Measurements from ENCODE around the gene FGA.
A peak's percentile ranks its signal among the peaks of the same experiment; 100 is the strongest.

FGA gene

GRCh38 chr4:154590329-154591006 lies at the start of gene FGA:
Gene FGA (minus strand): TSS chr4:154590742. CDS start chr4:154590687, 55 bp downstream.
- DNase-seq (ENCODE audit: low read depth in 2 of 2) = no peak

DNA sequence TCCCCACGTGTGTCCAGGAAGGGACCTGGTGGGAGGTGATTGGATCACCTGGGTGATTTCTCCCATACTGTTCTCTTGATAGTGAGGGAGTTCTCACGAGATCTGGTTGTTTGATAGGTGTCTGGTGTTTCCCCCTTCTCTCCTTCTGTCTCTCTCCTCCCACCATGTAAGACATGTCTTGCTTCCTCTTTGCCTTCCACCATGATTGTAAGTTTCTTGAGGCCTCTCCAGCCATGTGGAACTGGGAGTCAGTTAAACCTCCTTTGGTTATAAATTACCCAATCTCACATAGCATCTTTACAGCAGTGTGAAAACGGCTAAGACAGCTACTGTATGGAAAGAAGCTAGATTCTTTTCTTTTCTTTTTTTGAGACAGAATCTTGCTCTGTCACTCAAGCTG lies 43.5 kb upstream of the FGA start:
- no peak for DNase-seq (ENCODE audit: low read depth in 2 of 2)

GRCh38 chr4:154631828-154632227 lies 41.3 kb upstream of the FGA start:
- no peak for DNase-seq (ENCODE audit: low read depth in 2 of 2)

GRCh38 chr4:154630324-154630723 lies 39.8 kb upstream of the FGA start:
- no peak for DNase-seq (ENCODE audit: low read depth in 2 of 2)

DNA sequence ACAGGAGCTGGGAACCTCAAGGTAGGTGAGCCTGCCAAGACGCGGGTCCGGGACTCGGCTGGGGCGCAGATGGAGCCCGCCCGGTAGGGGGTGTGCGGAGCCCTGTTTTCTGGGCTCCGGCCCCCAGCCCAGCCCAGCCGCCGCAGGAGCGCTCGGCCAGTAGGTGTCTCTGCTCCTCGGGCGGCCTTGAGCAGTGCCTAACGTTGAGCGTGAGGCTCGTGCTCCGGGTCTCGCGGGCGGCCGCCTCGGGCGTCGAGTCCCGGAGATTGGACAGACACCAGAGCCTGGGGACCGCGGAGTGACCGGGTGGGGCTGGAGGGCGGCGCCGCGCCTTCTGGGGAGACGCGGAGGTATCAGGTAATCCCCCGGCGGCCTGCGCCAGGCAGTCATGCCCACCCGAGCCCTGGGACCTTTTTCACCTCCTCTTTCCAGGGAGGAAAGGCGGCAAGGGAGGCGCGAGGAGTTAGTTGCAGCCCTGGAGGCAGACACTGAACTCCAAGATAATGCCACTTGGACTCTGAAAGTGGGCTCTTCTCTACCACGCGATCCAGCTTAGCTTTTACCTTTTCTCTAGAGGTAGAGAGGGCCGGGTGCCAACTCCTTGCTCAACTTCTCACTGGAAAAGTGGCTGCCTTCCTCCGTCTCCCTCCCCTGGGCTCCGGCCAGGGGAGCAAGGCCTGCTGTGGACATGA lies 36.4 kb upstream of the FGA start:
- DNase-seq (ENCODE audit: low read depth in 2 of 2) = peak; percentile 30 to 44

GRCh38 chr4:154625971-154626370 lies 35.4 kb upstream of the FGA start:
- DNase-seq (ENCODE audit: low read depth in 2 of 2) = no peak

DNA sequence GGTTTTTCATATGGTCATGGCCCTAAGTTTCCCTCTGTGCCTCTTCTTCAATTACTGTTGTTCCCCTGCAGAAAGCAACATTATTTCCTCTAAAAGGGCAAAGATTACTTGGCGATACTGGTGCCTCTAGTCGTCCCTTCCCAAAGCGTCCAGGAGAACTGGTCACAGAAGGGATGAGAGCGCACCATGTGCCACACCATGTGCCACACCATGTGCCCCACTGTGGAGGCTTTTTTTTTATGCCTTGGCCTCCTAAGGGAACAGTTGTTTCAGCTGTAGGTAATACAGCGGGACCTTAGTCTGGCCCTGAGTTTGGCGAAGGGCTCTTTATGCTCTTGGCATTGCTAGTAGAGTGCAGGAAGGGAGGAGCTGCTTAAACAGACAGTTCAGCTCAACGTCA lies 33.5 kb upstream of the FGA start:
- no peak for DNase-seq (ENCODE audit: low read depth in 2 of 2)

- no peak for DNase-seq (ENCODE audit: low read depth in 2 of 2)
These were observed 32.9 kb upstream of the FGA start for GRCh38 chr4:154623436-154623835.

DNA sequence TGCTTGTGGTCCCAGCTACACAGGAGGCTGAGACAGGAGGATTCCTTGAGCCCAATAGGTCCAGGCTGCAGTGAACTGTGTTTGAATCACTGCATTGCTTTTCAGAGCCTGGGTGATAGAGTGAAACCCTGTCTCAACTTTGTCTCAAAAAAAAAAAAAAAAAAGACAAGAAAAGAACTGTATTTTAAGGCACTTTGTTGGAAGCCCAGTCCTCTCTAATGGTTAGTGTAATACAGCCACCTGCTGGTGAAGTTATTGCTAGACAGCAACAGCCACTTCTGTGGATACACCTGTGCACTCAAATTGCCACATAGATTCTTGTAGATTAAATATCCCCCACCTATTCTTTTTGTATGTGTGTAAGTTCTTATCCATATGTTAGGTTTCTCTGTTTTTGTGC lies 32.1 kb upstream of the FGA start:
- DNase-seq (ENCODE audit: low read depth in 2 of 2) = no peak

GRCh38 chr4:154620111-154620510 lies 29.6 kb upstream of the FGA start:
- no peak for DNase-seq (ENCODE audit: low read depth in 2 of 2)

DNA sequence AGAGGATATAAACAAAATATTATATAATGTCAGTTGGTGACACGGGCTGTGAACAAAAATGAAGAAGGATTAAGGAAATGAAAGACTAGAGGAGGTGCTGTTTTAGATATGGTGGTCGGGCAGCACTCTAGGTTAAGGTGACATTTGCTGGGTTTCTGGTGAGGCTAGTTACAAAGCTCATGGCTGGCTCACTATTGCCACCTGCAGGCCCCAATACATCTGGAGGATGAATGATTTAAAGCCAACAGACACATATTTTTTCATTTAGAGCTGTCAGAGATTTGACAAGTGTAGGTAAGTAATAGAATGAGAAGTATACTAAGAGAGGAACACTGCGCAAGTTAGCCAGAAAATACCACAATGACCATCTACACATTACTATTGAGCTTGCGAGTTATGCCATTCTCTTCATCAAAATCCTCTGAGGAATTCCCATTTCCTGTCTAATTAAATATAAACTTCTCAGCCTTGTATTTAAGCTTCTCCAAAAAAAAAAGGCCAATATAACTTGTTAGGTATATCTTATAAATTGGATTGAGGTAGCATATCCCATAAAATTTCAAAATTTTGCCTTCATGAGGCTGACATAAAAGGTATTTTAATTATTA lies 28.3 kb upstream of the FGA start:
- DNase-seq (ENCODE audit: low read depth in 2 of 2) = peak; percentile 24 to 33

DNA sequence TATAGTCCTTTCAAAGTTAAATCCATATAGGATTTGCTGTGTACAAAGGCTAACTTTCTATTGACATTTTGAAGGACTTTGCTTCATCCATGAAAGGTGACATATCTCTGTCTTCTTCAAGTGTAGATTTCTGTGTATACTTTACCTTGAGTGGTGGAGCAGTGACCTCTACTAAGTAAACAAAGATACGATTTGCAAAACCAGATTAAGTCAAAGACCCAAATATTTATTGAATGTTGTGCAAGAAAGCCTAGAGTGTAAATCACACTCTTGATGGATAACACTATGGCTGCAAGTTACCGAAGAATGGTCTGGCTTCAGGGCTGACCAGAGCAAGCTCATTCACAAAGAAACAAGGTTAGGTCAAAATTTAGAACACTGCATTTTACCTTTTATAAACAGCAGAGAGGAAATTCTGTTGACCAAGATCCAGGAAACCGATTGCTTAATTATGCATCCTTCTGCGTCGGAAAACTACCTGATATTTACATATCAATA lies 27.3 kb upstream of the FGA start:
- DNase-seq (ENCODE audit: low read depth in 2 of 2) = no peak

GRCh38 chr4:154616731-154617130 lies 26.2 kb upstream of the FGA start:
- DNase-seq (ENCODE audit: low read depth in 2 of 2) = no peak

DNA sequence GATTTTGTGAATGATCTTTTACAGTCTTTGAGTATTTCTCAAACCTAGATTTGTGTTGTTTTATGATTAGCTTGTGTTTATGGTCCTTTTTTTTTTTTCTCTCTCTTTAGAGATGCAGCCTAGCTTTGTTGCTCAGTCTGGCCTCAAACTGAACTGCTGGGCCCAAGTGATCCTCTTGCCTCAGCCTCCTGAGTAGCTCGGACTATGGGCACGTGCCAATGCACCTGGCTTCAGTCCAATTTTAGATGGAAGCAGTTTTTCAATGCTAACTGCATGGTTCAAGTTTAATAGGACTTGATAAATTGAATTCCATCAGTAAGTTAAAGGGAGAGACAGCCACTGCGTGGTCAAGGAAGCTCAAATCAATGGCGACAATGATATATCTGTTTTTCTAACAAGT lies 25.7 kb upstream of the FGA start:
- no peak for DNase-seq (ENCODE audit: low read depth in 2 of 2)

- DNase-seq (ENCODE audit: low read depth in 2 of 2) = no peak
These were observed 24.7 kb upstream of the FGA start for GRCh38 chr4:154615211-154615610.

DNA sequence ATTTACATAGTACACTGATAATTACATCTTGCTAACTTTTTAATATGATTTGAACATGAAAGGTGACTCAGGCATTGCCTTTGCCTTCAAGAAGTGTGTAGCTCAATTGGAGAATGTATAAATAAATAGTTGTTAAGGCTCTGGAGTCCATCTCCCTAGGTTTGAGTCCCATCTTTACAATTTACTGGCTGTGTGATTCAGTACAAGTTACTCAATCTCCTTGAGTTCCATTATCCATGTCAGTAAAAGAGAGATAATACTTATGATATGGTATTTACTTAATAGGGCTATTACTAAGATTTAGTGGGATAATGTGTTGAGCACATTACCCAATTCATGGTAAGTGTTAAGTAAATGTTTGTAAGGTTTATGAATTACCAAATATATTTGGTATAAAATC lies 23.8 kb upstream of the FGA start:
- no peak for DNase-seq (ENCODE audit: low read depth in 2 of 2)

GRCh38 chr4:154612472-154613414 lies 22.2 kb upstream of the FGA start, which contains the start of gene FGG:
Gene FGG (minus strand): TSS chr4:154612656. CDS start chr4:154612609, 47 bp downstream.
- no peak for DNase-seq (ENCODE audit: low read depth in 2 of 2)

GRCh38 chr4:154611833-154612232 lies 21.3 kb upstream of the FGA start:
- DNase-seq (ENCODE audit: low read depth in 2 of 2) = no peak

DNA sequence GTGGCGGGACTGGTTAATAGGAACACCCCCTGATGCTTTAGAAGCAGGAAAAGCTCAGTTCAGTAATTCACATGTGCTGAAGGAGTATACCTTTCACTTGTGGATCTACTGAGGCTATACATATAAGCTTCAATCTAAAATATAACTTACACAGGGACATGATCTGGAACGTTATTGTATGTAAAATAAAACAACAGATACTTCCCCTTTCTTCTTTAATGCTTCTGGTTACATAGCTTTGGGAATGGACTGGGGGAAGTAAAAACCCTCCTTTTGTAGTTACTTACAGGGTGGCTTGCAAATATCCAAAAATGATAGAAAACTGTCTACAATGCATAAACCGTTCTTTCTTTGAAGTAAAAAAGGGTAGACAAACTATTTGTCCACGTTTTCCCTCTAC lies 20.0 kb upstream of the FGA start:
- DNase-seq (ENCODE audit: low read depth in 2 of 2) = no peak

GRCh38 chr4:154609532-154609931 lies 19.0 kb upstream of the FGA start:
- DNase-seq (ENCODE audit: low read depth in 2 of 2) = no peak

- no peak for DNase-seq (ENCODE audit: low read depth in 2 of 2)
These were observed 18.1 kb upstream of the FGA start for GRCh38 chr4:154608361-154609252.
